Mesenchymal stem cell (in vitro differentiated cells and primary cell): ENCODE measurements around the gene SFMBT2.

Source experiments
- DNase-seq: peaks from one replicate; pipeline ENCODE4 v3.0.0-alpha.2; 2013
- H2AFZ ChIP-seq: one replicate; pipeline ENCODE4 v1.6.1; 2013; ENCODE audit warnings: low read depth, mild to moderate bottlenecking, control low read depth, inconsistent platforms, low read length, moderate library complexity
- H2AK5ac ChIP-seq: 2 replicates; pipeline ENCODE4 v1.6.1; 2013; ENCODE audit warnings: low read length, moderate library complexity, mild to moderate bottlenecking, inconsistent platforms; ENCODE audit not compliant: severe bottlenecking
- H2BK120ac ChIP-seq: one replicate; pipeline ENCODE4 v1.6.1; 2013; ENCODE audit warnings: low read depth, mild to moderate bottlenecking, inconsistent platforms, low read length, moderate library complexity
- H2BK12ac ChIP-seq, 2 experiments: one replicate each; pipeline ENCODE4 v1.6.1; 2013; ENCODE audit warnings: inconsistent platforms in 2 of 2, low read length in 2 of 2, mild to moderate bottlenecking in 2 of 2, moderate library complexity in 2 of 2, control low read depth in 1 of 2
- H2BK15ac ChIP-seq: one replicate; pipeline ENCODE4 v1.6.1; 2013; ENCODE audit warnings: mild to moderate bottlenecking, low read depth, inconsistent platforms; ENCODE audit not compliant: poor library complexity, severe bottlenecking
- H2BK5ac ChIP-seq: 2 replicates; pipeline ENCODE4 v1.6.1; 2013; ENCODE audit warnings: low read depth, mild to moderate bottlenecking, low read length, control low read depth, inconsistent platforms; ENCODE audit not compliant: poor library complexity, severe bottlenecking
- H3K14ac ChIP-seq, 2 experiments: one replicate each; pipeline ENCODE4 v1.6.1; 2013; ENCODE audit warnings: inconsistent platforms in 2 of 2, low read length in 2 of 2, control low read depth in 1 of 2, mild to moderate bottlenecking in 1 of 2, moderate library complexity in 1 of 2
- H3K18ac ChIP-seq, 2 experiments: one replicate each; pipeline ENCODE4 v1.6.1; 2013; ENCODE audit warnings: inconsistent platforms in 2 of 2, low read length in 2 of 2, control low read depth in 1 of 2, low read depth in 1 of 2, mild to moderate bottlenecking in 1 of 2
- H3K23ac ChIP-seq, 2 experiments: one replicate each; pipeline ENCODE4 v1.6.1; 2013; ENCODE audit warnings: inconsistent platforms in 2 of 2, low read length in 2 of 2, mild to moderate bottlenecking in 2 of 2, moderate library complexity in 2 of 2, control low read depth in 1 of 2
- H3K27ac ChIP-seq: 2 replicates; pipeline ENCODE4 v1.5.1; 2013; ENCODE audit warnings: mild to moderate bottlenecking, moderate library complexity, low read length, control low read depth, inconsistent platforms; ENCODE audit not compliant: poor library complexity, severe bottlenecking
- H3K27me3 ChIP-seq, 2 experiments: 2 replicates each; pipeline versions ENCODE4 v1.6.1 to v1.7.0; 2013; ENCODE audit warnings: low read length in 2 of 2, mild to moderate bottlenecking in 2 of 2, moderate library complexity in 2 of 2, control low read depth in 1 of 2, inconsistent platforms in 1 of 2; ENCODE audit not compliant: control insufficient read depth in 1 of 2, insufficient read depth in 1 of 2
- H3K36me3 ChIP-seq, 2 experiments: 2 replicates each; pipeline versions ENCODE4 v1.6.1 to v1.7.0; 2013; ENCODE audit warnings: low read length in 2 of 2, control low read depth in 1 of 2, inconsistent platforms in 1 of 2, low read depth in 1 of 2, mild to moderate bottlenecking in 1 of 2; ENCODE audit not compliant: insufficient read depth in 2 of 2, control insufficient read depth in 1 of 2
- H3K4ac ChIP-seq, 2 experiments: one replicate each; pipeline ENCODE4 v1.6.1; 2013; ENCODE audit warnings: inconsistent platforms in 2 of 2, low read length in 2 of 2, mild to moderate bottlenecking in 2 of 2, moderate library complexity in 2 of 2, control low read depth in 1 of 2, low read depth in 1 of 2
- H3K4me1 ChIP-seq: 2 replicates; pipeline ENCODE4 v1.6.1; 2013; ENCODE audit warnings: low read depth, low read length, control low read depth; ENCODE audit not compliant: control insufficient read depth, insufficient read depth
- H3K4me2 ChIP-seq: 2 replicates; pipeline ENCODE4 v1.6.1; 2013; ENCODE audit warnings: low read length, mild to moderate bottlenecking, inconsistent platforms; ENCODE audit not compliant: poor library complexity, severe bottlenecking
- H3K4me3 ChIP-seq, 2 experiments: 2 replicates each; pipeline versions ENCODE4 v1.5.1 to v1.7.0; 2013; ENCODE audit warnings: low read length in 2 of 2, mild to moderate bottlenecking in 2 of 2, control low read depth in 1 of 2, low read depth in 1 of 2; ENCODE audit not compliant: insufficient read depth in 1 of 2
- H3K79me1 ChIP-seq: replicated peaks from 2 replicates; pipeline ENCODE4 v1.6.1; 2013; ENCODE audit warnings: mild to moderate bottlenecking, control low read depth, low read length, inconsistent platforms; ENCODE audit not compliant: poor library complexity, severe bottlenecking
- H3K9ac ChIP-seq: 2 replicates; pipeline ENCODE4 v1.7.0; 2013; ENCODE audit warnings: mild to moderate bottlenecking, low read length, moderate library complexity
- H3K9me3 ChIP-seq: 2 replicates; pipeline ENCODE4 v1.7.0; 2013; ENCODE audit warnings: mild to moderate bottlenecking, low read length; ENCODE audit not compliant: control insufficient read depth
- H4K8ac ChIP-seq: one replicate; pipeline ENCODE4 v1.6.1; 2013; ENCODE audit warnings: inconsistent platforms, mild to moderate bottlenecking, low read length, moderate library complexity
- H4K91ac ChIP-seq: one replicate; pipeline ENCODE4 v1.6.1; 2013; ENCODE audit warnings: mild to moderate bottlenecking, low read length, inconsistent platforms
- WGBS: methylation state at CpG from one replicate; pipeline ENCODE4 v1.1.7; 2013; ENCODE audit warnings: mixed read lengths; 5-methylcytosine and 5-hydroxymethylcytosine counted together

The SFMBT2 gene

GRCh38 chr10:7337431-7338171, 73.2 kb downstream of the SFMBT2 start:
- Histone ChIP-seq H4K8ac (no peak overlapping the region), H2AK5ac (no peak overlapping the region), H3K27me3 (no peaks in the 10 kb centered on the region), H3K9me3 (no peaks in the 10 kb centered on the region), H4K91ac (no peak overlapping the region), H2BK120ac (no peak overlapping the region), H3K18ac (no peak overlapping the region), H3K4me1 (no peaks in the 10 kb centered on the region), H2AFZ (no peak overlapping the region), H2BK15ac (no peak overlapping the region), H2BK12ac (no peak overlapping the region), H3K36me3 (no peaks in the 10 kb centered on the region), H3K4me2 (no peak overlapping the region), H3K27ac (no peak overlapping the region), H2BK5ac (no peak overlapping the region), H3K9ac (no peak overlapping the region), H3K14ac (no peak overlapping the region), H3K4ac (no peak overlapping the region), H3K79me1 (no peaks in the 10 kb centered on the region), H3K4me3 (no peak overlapping the region), H3K23ac (no peak overlapping the region)
- DNase-seq = no peak
- WGBS = 84% methylated on average over 5 of the region's 7 CpGs

DNA sequence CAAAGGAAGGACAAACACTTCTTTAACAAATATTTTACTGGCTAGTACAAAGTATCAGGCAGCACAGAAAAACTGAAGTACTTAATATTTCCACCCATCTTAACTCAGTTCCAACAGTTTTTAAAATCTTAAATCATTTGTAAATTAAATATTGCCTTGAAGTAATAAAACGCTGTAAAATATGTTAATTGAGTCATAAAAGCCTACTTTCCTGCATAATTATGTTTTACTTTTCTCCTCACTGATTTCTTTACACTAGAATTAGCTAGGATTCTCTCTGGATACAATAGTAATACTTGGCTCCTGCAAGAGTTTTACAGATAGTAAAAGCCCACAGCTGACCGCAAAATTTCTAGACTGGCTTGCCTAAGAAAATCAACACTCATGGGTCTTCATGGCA, 74.9 kb downstream of the SFMBT2 start:
- Histone ChIP-seq H2AK5ac (no peak overlapping the region), H3K79me1 (no peaks in the 10 kb centered on the region), H3K9me3 (no peaks in the 10 kb centered on the region), H3K27ac (no peak overlapping the region), H3K4me2 (no peak overlapping the region), H3K36me3 (no peaks in the 10 kb centered on the region), H3K4me3 (no peak overlapping the region), H3K27me3 (no peaks in the 10 kb centered on the region), H3K18ac (no peak overlapping the region), H3K4ac (no peak overlapping the region), H4K91ac (no peak overlapping the region), H2BK12ac (no peak overlapping the region), H2BK120ac (no peak overlapping the region), H3K14ac (no peak overlapping the region), H2AFZ (no peak overlapping the region), H2BK5ac (no peak overlapping the region), H3K9ac (no peak overlapping the region), H3K23ac (no peak overlapping the region), H2BK15ac (no peak overlapping the region), H3K4me1 (no peaks in the 10 kb centered on the region), H4K8ac (no peak overlapping the region)
- WGBS = 83% methylated on average over 1 of the region's 2 CpGs
- no peak for DNase-seq

DNA sequence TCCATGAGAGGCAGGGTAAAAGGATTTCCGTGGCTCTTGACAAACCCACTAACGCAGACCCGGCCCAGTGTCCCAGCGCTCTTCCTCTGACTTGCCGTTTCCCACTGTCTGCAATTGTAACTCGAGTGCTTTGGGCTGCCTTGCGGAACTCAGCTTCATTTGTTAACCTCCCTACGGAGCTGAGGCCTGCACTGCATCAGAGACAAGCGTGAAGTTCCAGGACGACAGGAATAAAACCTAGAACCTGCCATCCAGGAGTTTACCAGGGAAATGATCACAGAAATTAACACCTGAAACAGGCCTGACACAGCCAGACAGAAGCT, 76.2 kb downstream of the SFMBT2 start:
- Histone ChIP-seq H3K36me3 (no peaks in the 10 kb centered on the region), H2BK5ac (no peak overlapping the region), H3K14ac (no peak overlapping the region), H2BK120ac (no peak overlapping the region), H3K9ac (no peak overlapping the region), H3K4me1 (no peaks in the 10 kb centered on the region), H2BK12ac (no peak overlapping the region), H3K18ac (no peak overlapping the region), H3K4me2 (no peak overlapping the region), H3K23ac (no peak overlapping the region), H4K8ac (peak overlapping the region; percentile 13), H4K91ac (peak overlapping the region; percentile 28), H3K4ac (no peak overlapping the region), H3K79me1 (no peaks in the 10 kb centered on the region), H2BK15ac (no peak overlapping the region), H3K27ac (no peak overlapping the region), H3K4me3 (no peak overlapping the region), H3K9me3 (no peaks in the 10 kb centered on the region), H3K27me3 (no peaks in the 10 kb centered on the region), H2AK5ac (no peak overlapping the region), H2AFZ (no peak overlapping the region)
- DNase-seq = no peak
- 79% methylated on average over 10 of the region's 10 CpGs for WGBS

DNA sequence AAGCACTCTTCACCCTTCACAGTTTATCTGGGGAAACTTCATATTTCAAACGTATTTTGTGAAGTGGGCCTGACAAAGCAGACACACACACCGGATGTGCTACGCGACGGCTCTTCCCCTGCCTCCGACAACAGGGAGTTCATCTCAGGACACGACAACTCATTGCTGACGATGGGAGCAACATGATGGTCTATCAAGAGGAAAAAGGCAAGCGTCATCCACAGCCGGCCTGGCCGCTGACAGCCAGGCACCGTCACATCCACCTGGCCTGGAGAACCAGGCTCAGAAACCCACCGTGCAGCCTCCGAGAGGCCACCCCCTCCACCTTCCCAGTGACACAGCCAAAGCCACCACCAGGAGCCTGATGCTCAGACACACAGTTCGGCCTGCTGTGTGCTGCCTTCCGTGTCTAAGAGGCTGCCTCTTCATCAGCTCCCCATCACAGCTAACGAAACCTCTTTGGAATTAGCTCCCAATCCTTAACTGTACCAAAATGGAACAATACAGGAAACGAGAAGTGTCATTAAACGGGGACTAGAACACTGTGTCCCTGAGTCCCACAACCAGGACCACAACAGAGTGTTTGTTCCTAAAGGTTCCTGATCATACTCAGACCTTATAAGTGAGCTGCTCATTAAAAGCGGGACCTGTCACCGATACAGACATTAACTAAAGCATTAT, 76.7 kb downstream of the SFMBT2 start:
- no peak overlapping the region for H2AFZ ChIP-seq
- H4K8ac ChIP-seq = peak overlapping the region; percentile 89
- no peak overlapping the region for H2BK15ac ChIP-seq
- WGBS = 68% methylated on average over 21 of the region's 21 CpGs
- H3K9ac ChIP-seq = no peak overlapping the region
- H4K91ac ChIP-seq = peak overlapping the region; percentile 1
- H3K4ac ChIP-seq = peak overlapping the region in 1 of 2 experiments; percentile 29
- peak overlapping the region in 1 of 2 experiments; percentile 25 for H3K18ac ChIP-seq
- no peak overlapping the region for H3K4me3 ChIP-seq
- no peak overlapping the region for H3K14ac ChIP-seq
- H3K27me3 ChIP-seq = no peaks in the 10 kb centered on the region
- no peaks in the 10 kb centered on the region for H3K9me3 ChIP-seq
- no peaks in the 10 kb centered on the region for H3K36me3 ChIP-seq
- H3K23ac ChIP-seq = no peak overlapping the region
- H3K27ac ChIP-seq = no peak overlapping the region
- H3K4me2 ChIP-seq = no peak overlapping the region
- no peak overlapping the region for H2BK5ac ChIP-seq
- no peaks in the 10 kb centered on the region for H3K79me1 ChIP-seq
- DNase-seq = peak; percentile 71
- no peaks in the 10 kb centered on the region for H3K4me1 ChIP-seq
- H2AK5ac ChIP-seq = no peak overlapping the region
- no peak overlapping the region for H2BK120ac ChIP-seq
- no peak overlapping the region for H2BK12ac ChIP-seq
